ENCODE measurements around the gene LRRC28.

Gene LRRC28

GRCh38 chr15:99424978-99425656 is 173.8 kb downstream of the LRRC28 start:
- H3K27ac ChIP-seq: peak overlapping the region; percentile 29

GRCh38 chr15:99425657-99426301 is 174.5 kb downstream of the LRRC28 start:
- Histone ChIP-seq H3K27ac (peak overlapping the region; percentile 29), H3K27me3 (ENCODE audit: control insufficient read depth, insufficient read depth, low read length) (no peaks in the 10 kb centered on the region), H3K4me1 (no peaks in the 10 kb centered on the region), H3K79me2 (no peaks in the 10 kb centered on the region), H3K4me3 (ENCODE audit: low read depth, low read length) (no peak overlapping the region), H3K9me3 (ENCODE audit: control insufficient read depth, low read length) (no peaks in the 10 kb centered on the region), H3K9ac (no peak overlapping the region), H3K36me3 (ENCODE audit: control insufficient read depth, insufficient read depth, low read length) (no peaks in the 10 kb centered on the region), H3K4me2 (ENCODE audit: low read length) (no peak overlapping the region), H2AFZ (no peak overlapping the region)
- no peak for TF ChIP-seq CTCF (IDR thresholded peaks at IDR 0.05)

More at GRCh38 chr15:99424978-99425656, 173.8 kb downstream of the LRRC28 start:
- Histone ChIP-seq H3K36me3 (ENCODE audit: control insufficient read depth, insufficient read depth, low read length) (no peaks in the 10 kb centered on the region), H3K9ac (no peak overlapping the region), H3K27me3 (ENCODE audit: control insufficient read depth, insufficient read depth, low read length) (no peaks in the 10 kb centered on the region), H3K4me1 (no peaks in the 10 kb centered on the region), H3K4me3 (ENCODE audit: low read depth, low read length) (no peak overlapping the region), H3K9me3 (ENCODE audit: control insufficient read depth, low read length) (no peaks in the 10 kb centered on the region), H3K4me2 (ENCODE audit: low read length) (no peak overlapping the region), H2AFZ (no peak overlapping the region), H3K79me2 (no peaks in the 10 kb centered on the region)
- no peak for TF ChIP-seq CTCF (IDR thresholded peaks at IDR 0.05)

GRCh38 chr15:99426431-99427105 is 175.3 kb downstream of the LRRC28 start:
- Histone ChIP-seq H3K9ac (no peak overlapping the region), H2AFZ (no peak overlapping the region), H3K79me2 (no peaks in the 10 kb centered on the region), H3K36me3 (ENCODE audit: control insufficient read depth, insufficient read depth, low read length) (no peaks in the 10 kb centered on the region), H3K4me3 (ENCODE audit: low read depth, low read length) (no peak overlapping the region), H3K4me2 (ENCODE audit: low read length) (no peak overlapping the region), H3K27ac (no peak overlapping the region), H3K27me3 (ENCODE audit: control insufficient read depth, insufficient read depth, low read length) (no peaks in the 10 kb centered on the region), H3K9me3 (ENCODE audit: control insufficient read depth, low read length) (no peaks in the 10 kb centered on the region), H3K4me1 (no peaks in the 10 kb centered on the region)
- no peak for TF ChIP-seq CTCF (IDR thresholded peaks at IDR 0.05)

- no peaks in the 10 kb centered on the region for H3K4me1 ChIP-seq
- H3K9me3 ChIP-seq (ENCODE audit: control insufficient read depth, low read length): no peaks in the 10 kb centered on the region
- no peaks in the 10 kb centered on the region for H3K79me2 ChIP-seq
- H2AFZ ChIP-seq: no peak overlapping the region
- H3K36me3 ChIP-seq (ENCODE audit: control insufficient read depth, insufficient read depth, low read length): no peaks in the 10 kb centered on the region
- no peak overlapping the region for H3K4me3 ChIP-seq (ENCODE audit: low read depth, low read length)
- H3K27me3 ChIP-seq (ENCODE audit: control insufficient read depth, insufficient read depth, low read length): no peaks in the 10 kb centered on the region
- H3K27ac ChIP-seq: no peak overlapping the region
- no peak for TF ChIP-seq CTCF (IDR thresholded peaks at IDR 0.05)
- H3K9ac ChIP-seq: no peak overlapping the region
- no peak overlapping the region for H3K4me2 ChIP-seq (ENCODE audit: low read length)
Observed at GRCh38 chr15:99427210-99427609, 175.9 kb downstream of the LRRC28 start.

Data from parathyroid adenoma (tissue), 2 donors.